Globus pallidus (tissue), 1 donor: ENCODE data around the gene OR10K2.
"Not testable (repeated sequence)": the region's sequence is repeated elsewhere in the genome, so short reads cannot be mapped to it uniquely, and the experiment has no call there.

Source experiments
- DNase-seq: peaks from one replicate; pipeline ENCODE4 v3.0.0-alpha.2; 2015; ENCODE audit warnings: low spot score

OR10K2 gene

GRCh38 chr1:158426137-158426536 lies at the start of gene OR10K2:
Gene OR10K2 (minus strand): TSS chr1:158426237. CDS start chr1:158420866, 5,371 bp downstream.
- DNase-seq: no peak

GRCh38 chr1:158471920-158472319 lies 45.9 kb upstream of the OR10K2 start, which contains the start of gene OR10R2:
Gene OR10R2 (plus strand): TSS chr1:158472220. CDS start chr1:158472326, 106 bp downstream.
- DNase-seq: no peak

GRCh38 chr1:158461534-158461933 lies 35.5 kb upstream of the OR10K2 start, which contains the start of gene OR10K1:
Gene OR10K1 (plus strand): TSS chr1:158461834. CDS start chr1:158465562, 3,728 bp downstream.
- DNase-seq: no peak

GRCh38 chr1:158458263-158458662 lies 32.2 kb upstream of the OR10K2 start:
- DNase-seq: no peak

- no peak for DNase-seq
Observed at GRCh38 chr1:158457246-158457645, 31.2 kb upstream of the OR10K2 start.

GRCh38 chr1:158454537-158454936 lies 28.5 kb upstream of the OR10K2 start:
- DNase-seq: no peak

GRCh38 chr1:158445376-158445775 lies 19.3 kb upstream of the OR10K2 start:
- DNase-seq: no peak

GRCh38 chr1:158434741-158435140 lies 8.7 kb upstream of the OR10K2 start:
- no peak for DNase-seq

- not testable (repeated sequence) for DNase-seq
Observed at GRCh38 chr1:158430163-158430562, 4.1 kb upstream of the OR10K2 start.

- no peak for DNase-seq
Observed at GRCh38 chr1:158425027-158425426, 1.0 kb downstream of the OR10K2 start.

- no peak for DNase-seq
Observed at GRCh38 chr1:158422212-158422611, 3.8 kb downstream of the OR10K2 start.

- no peak for DNase-seq
Observed at GRCh38 chr1:158417586-158417985, 8.5 kb downstream of the OR10K2 start.

GRCh38 chr1:158414651-158415345 lies 11.2 kb downstream of the OR10K2 start:
- no peak for DNase-seq

GRCh38 chr1:158407092-158407491 lies 18.9 kb downstream of the OR10K2 start:
- DNase-seq: no peak

- no peak for DNase-seq
Observed at GRCh38 chr1:158400871-158401270, 25.2 kb downstream of the OR10K2 start.

- no peak for DNase-seq
Observed at GRCh38 chr1:158398818-158399514, 27.1 kb downstream of the OR10K2 start, which contains the start of gene OR10T2. Gene OR10T2 (minus strand): TSS chr1:158399466. CDS start chr1:158399466, 0 bp downstream.

GRCh38 chr1:158396646-158397045 lies 29.4 kb downstream of the OR10K2 start:
- DNase-seq: no peak

GRCh38 chr1:158393476-158393875 lies 32.6 kb downstream of the OR10K2 start:
- DNase-seq: no peak

GRCh38 chr1:158391099-158391498 lies 34.9 kb downstream of the OR10K2 start:
- DNase-seq: no peak

- no peak for DNase-seq
Observed at GRCh38 chr1:158390331-158390730, 35.7 kb downstream of the OR10K2 start.

- DNase-seq: no peak
Observed at GRCh38 chr1:158374860-158375259, 51.2 kb downstream of the OR10K2 start.

GRCh38 chr1:158374101-158374500 lies 51.9 kb downstream of the OR10K2 start:
- not testable (repeated sequence) for DNase-seq
